Measurements from ENCODE around the gene GLUL. TPM values are rescaled to one million over a fixed set of nuclear protein-coding genes. Genes with fewer than 3 reads are reported as not detected.

GLUL gene
- total and polyA plus RNA-seq, 2 donors (not counting 1 experiment from before 2014, with no cell fraction given), result 38.9 to 44.2 TPM

DNA sequence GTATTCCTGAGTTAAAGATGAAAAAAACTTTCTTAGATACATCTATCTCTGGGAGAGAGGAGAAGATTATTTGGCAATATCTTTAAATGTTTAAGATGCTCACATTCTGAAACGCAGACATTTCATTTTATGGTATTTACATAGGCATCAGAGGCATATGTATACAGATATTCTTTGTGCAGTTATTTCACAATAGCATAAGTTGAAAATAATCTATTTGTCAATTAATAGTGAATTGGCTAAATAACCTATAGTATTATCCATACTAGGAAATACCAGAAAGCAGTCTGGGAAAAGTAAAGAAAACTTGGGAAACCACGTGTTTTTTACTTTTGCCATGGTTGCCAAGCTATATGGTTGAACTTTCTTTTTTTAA, 35.9 kb downstream of the GLUL start:
- no peak overlapping the region for H3K4me3 ChIP-seq (ENCODE audit: control extremely low read depth in 1 of 5, extremely low read depth in 1 of 5, insufficient read depth in 1 of 5, low read depth in 2 of 5, low read length in 4 of 5)
- peaks cover 0 to 3% (median 0%) of the 10 kb centered on the region in 4 experiments for H3K27me3 ChIP-seq (replicated peaks in 1 of 4; ENCODE audit: control extremely low read depth in 1 of 4, control insufficient read depth in 3 of 4, insufficient read depth in 4 of 4, low read length in 3 of 4)
- no peak overlapping the region for H3K4me3 Mint-ChIP-seq
- POLR2A ChIA-PET, result no interaction called here
- CTCF ChIA-PET, result no interaction called here
- no peak overlapping the region for H3K4me2 ChIP-seq (replicated peaks; ENCODE audit: low read depth, low read length, poor library complexity, severe bottlenecking)
- TF ChIP-seq, protein P1, sequence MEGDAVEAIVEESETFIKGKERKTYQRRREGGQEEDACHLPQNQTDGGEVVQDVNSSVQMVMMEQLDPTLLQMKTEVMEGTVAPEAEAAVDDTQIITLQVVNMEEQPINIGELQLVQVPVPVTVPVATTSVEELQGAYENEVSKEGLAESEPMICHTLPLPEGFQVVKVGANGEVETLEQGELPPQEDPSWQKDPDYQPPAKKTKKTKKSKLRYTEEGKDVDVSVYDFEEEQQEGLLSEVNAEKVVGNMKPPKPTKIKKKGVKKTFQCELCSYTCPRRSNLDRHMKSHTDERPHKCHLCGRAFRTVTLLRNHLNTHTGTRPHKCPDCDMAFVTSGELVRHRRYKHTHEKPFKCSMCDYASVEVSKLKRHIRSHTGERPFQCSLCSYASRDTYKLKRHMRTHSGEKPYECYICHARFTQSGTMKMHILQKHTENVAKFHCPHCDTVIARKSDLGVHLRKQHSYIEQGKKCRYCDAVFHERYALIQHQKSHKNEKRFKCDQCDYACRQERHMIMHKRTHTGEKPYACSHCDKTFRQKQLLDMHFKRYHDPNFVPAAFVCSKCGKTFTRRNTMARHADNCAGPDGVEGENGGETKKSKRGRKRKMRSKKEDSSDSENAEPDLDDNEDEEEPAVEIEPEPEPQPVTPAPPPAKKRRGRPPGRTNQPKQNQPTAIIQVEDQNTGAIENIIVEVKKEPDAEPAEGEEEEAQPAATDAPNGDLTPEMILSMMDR (IDR thresholded peaks at IDR 0.05), result no peak
- TF ChIP-seq EZH2 (IDR thresholded peaks at IDR 0.05; ENCODE audit: borderline replicate concordance, insufficient read depth, low read depth, low read length, poor library complexity, severe bottlenecking), result no peak
- no CpG with 5 or more reads among the region's 2 CpGs for WGBS (ENCODE audit: insufficient coverage)
- ATAC-seq (ENCODE audit: low read depth) (no peak), DNase-seq (no peak)
- H3K9me3 Mint-ChIP-seq (ENCODE audit: insufficient read depth), result no peaks in the 10 kb centered on the region
- H3K79me2 ChIP-seq (ENCODE audit: control insufficient read depth, insufficient read depth, low read length), result no peaks in the 10 kb centered on the region
- H3K4me1 Mint-ChIP-seq, result no peaks in the 10 kb centered on the region
- H3K36me3 ChIP-seq (replicated peaks in 1 of 2; ENCODE audit: control extremely low read depth in 1 of 2, control insufficient read depth in 1 of 2, extremely low read depth in 1 of 2, insufficient read depth in 2 of 2, low read length in 1 of 2), result no peaks in the 10 kb centered on the region
- no peaks in the 10 kb centered on the region for H3K4me1 ChIP-seq (ENCODE audit: control insufficient read depth in 2 of 2, insufficient read depth in 2 of 2, low read length in 2 of 2)
- H3K27me3 Mint-ChIP-seq, result peaks cover 9% of the 10 kb centered on the region
- no peak overlapping the region for H2AFZ ChIP-seq (ENCODE audit: insufficient read depth, low read depth, low read length, poor library complexity, severe bottlenecking)
- no peak overlapping the region for H3K27ac ChIP-seq (ENCODE audit: low read length in 2 of 2)
- intact Hi-C loops (cut with micrococcal nuclease), result no loop called here
- H3K27ac Mint-ChIP-seq, result no peak overlapping the region
- H3K9me3 ChIP-seq (ENCODE audit: control extremely low read depth in 1 of 3, control insufficient read depth in 2 of 3, insufficient read depth in 1 of 3, low read length in 2 of 3), result no peaks in the 10 kb centered on the region
- H3K9ac ChIP-seq (ENCODE audit: low read length), result no peak overlapping the region
- H4K20me1 ChIP-seq (ENCODE audit: control insufficient read depth, insufficient read depth, low read length, poor library complexity, severe bottlenecking), result no peaks in the 10 kb centered on the region

DNA sequence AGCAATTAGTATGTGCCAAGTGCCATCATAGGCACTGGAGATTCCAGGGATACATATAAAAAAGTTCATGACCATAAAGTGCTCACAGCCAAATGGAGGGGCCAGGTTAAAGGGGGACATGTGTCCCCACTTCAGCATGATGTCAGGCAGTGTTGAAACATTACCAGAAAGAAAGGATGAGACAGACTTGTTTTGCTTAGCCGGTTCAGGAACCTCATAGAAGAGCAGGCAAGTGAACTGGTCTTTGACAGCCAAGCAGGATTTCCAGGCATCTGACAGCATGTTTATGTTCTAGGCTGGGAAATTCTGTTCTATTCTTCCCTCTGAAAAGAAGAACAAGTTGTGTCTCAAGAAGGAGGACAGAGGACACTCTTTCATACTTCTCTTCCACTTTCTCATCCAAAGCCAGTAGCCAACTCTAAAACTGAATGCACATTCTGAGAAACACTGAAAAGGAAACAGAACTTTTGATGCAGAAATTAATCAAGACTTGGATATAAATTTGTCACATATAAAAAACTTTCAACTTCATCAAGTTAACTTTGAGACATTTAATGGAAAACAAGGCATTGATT, 39.7 kb downstream of the GLUL start:
- Mint-ChIP-seq H3K27ac (no peak overlapping the region), H3K27me3 (peaks cover 13% of the 10 kb centered on the region), H3K4me3 (no peak overlapping the region), H3K4me1 (no peaks in the 10 kb centered on the region), H3K9me3 (ENCODE audit: insufficient read depth) (no peaks in the 10 kb centered on the region)
- ChIA-PET CTCF (no interaction called here), POLR2A (no interaction called here)
- no peaks in the 10 kb centered on the region for H3K36me3 ChIP-seq (replicated peaks in 1 of 2; ENCODE audit: control extremely low read depth in 1 of 2, control insufficient read depth in 1 of 2, extremely low read depth in 1 of 2, insufficient read depth in 2 of 2, low read length in 1 of 2)
- no peaks in the 10 kb centered on the region for H3K79me2 ChIP-seq (ENCODE audit: control insufficient read depth, insufficient read depth, low read length)
- ATAC-seq (ENCODE audit: low read depth) (no peak), DNase-seq (no peak)
- H2AFZ ChIP-seq (ENCODE audit: insufficient read depth, low read depth, low read length, poor library complexity, severe bottlenecking), result no peak overlapping the region
- H3K27me3 ChIP-seq (replicated peaks in 1 of 4; ENCODE audit: control extremely low read depth in 1 of 4, control insufficient read depth in 3 of 4, insufficient read depth in 4 of 4, low read length in 3 of 4), result no peaks in the 10 kb centered on the region
- WGBS (ENCODE audit: insufficient coverage), result 100% methylated on average over 1 of the region's 1 CpG
- no peaks in the 10 kb centered on the region for H4K20me1 ChIP-seq (ENCODE audit: control insufficient read depth, insufficient read depth, low read length, poor library complexity, severe bottlenecking)
- no peak overlapping the region for H3K4me2 ChIP-seq (replicated peaks; ENCODE audit: low read depth, low read length, poor library complexity, severe bottlenecking)
- H3K9ac ChIP-seq (ENCODE audit: low read length), result no peak overlapping the region
- no peak overlapping the region for H3K27ac ChIP-seq (ENCODE audit: low read length in 2 of 2)
- no peak overlapping the region for H3K4me3 ChIP-seq (ENCODE audit: control extremely low read depth in 1 of 5, extremely low read depth in 1 of 5, insufficient read depth in 1 of 5, low read depth in 2 of 5, low read length in 4 of 5)
- TF ChIP-seq EZH2 (IDR thresholded peaks at IDR 0.05; ENCODE audit: borderline replicate concordance, insufficient read depth, low read depth, low read length, poor library complexity, severe bottlenecking), result no peak
- TF ChIP-seq, protein P1 (IDR thresholded peaks at IDR 0.05), result no peak
- no peaks in the 10 kb centered on the region for H3K9me3 ChIP-seq (ENCODE audit: control extremely low read depth in 1 of 3, control insufficient read depth in 2 of 3, insufficient read depth in 1 of 3, low read length in 2 of 3)
- H3K4me1 ChIP-seq (ENCODE audit: control insufficient read depth in 2 of 2, insufficient read depth in 2 of 2, low read length in 2 of 2), result no peaks in the 10 kb centered on the region
- intact Hi-C loops (cut with micrococcal nuclease), result no loop called here

All from B cell (primary cell).